NB4 (cell line): ENCODE measurements around the gene ATRNL1.

Source experiments
- DNase-seq: peaks from one replicate; pipeline ENCODE4 v3.0.0; 2010; ENCODE audit warnings: low read depth
- H3K4me3 ChIP-seq: one replicate; pipeline ENCODE4 v1.5.1; 2011; ENCODE audit warnings: mild to moderate bottlenecking, low read depth, low read length, moderate library complexity
- CTCF ChIP-seq: IDR thresholded peaks from one replicate; pipeline ENCODE4 v1.5.1; 2012; ENCODE audit warnings: low read depth, low read length
- MAX ChIP-seq: IDR thresholded peaks from 2 replicates; pipeline ENCODE4 v1.6.1; 2011; ENCODE audit warnings: low read depth, low read length
- MYC ChIP-seq: IDR thresholded peaks from 2 replicates; pipeline ENCODE4 v1.6.1; 2011; ENCODE audit warnings: low read depth, low read length
- POLR2A ChIP-seq: IDR thresholded peaks from 2 replicates; pipeline ENCODE4 v1.6.1; 2011; ENCODE audit warnings: mild to moderate bottlenecking; ENCODE audit not compliant: insufficient read length; ENCODE audit errors: extremely low read depth

ATRNL1 gene

GRCh38 chr10:115914475-115914874 lies 821.3 kb downstream of the ATRNL1 start:
- no peak for DNase-seq
- H3K4me3 ChIP-seq = no peak overlapping the region
- TF ChIP-seq CTCF = no peak
- no peak for TF ChIP-seq POLR2A
- no peak for TF ChIP-seq MYC
- TF ChIP-seq MAX = no peak

DNA sequence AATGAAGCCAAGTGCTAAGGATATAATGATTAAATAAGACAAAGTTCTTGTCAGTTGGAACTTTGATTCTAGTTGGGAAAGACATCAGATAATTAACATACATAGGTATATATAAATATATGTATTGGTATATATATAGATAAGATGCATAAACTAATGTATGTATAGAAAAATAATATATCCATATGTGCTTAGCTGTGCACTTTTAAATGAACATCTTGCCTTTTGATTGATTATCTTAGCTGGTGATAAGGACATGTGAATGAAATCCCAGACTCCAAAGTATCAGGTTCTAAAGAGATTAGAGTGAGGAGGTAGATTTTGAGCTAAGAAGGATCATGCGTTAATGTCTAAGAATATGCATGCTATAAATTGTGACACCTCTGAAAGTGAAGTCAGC lies 822.3 kb downstream of the ATRNL1 start:
- H3K4me3 ChIP-seq = no peak overlapping the region
- TF ChIP-seq CTCF = no peak
- TF ChIP-seq POLR2A = no peak
- no peak for TF ChIP-seq MYC
- TF ChIP-seq MAX = no peak
- DNase-seq = no peak

- no peak for TF ChIP-seq MYC
- no peak for DNase-seq
- no peak overlapping the region for H3K4me3 ChIP-seq
These were observed 825.6 kb downstream of the ATRNL1 start for GRCh38 chr10:115918812-115919211.

GRCh38 chr10:115921795-115922194 lies 828.6 kb downstream of the ATRNL1 start:
- DNase-seq = no peak
- TF ChIP-seq POLR2A = no peak
- TF ChIP-seq MAX = no peak
- no peak for TF ChIP-seq MYC
- no peak for TF ChIP-seq CTCF
- no peak overlapping the region for H3K4me3 ChIP-seq

DNA sequence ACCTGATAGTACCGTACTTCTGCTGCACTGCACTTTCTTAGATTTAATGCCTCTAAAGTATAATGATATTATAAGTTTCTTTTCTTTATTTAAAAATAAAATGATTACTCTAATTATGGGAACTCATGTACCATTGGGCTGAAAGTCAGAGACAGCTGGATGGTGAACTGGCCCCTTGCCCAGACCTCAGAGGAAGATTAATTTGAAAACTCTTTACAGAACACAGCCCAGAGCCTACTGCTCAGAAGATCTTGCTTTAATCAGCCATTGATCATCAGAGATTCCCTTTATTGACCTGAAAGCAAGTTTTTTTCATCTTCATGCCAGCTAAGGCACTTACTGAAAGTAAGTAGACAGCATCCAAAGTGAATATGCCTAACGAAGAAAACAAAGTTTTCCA lies 838.1 kb downstream of the ATRNL1 start:
- DNase-seq = no peak
- no peak overlapping the region for H3K4me3 ChIP-seq
- TF ChIP-seq CTCF (no peak), MAX (no peak), POLR2A (no peak)

GRCh38 chr10:115932099-115932498 lies 838.9 kb downstream of the ATRNL1 start:
- DNase-seq = no peak
- no peak for TF ChIP-seq MYC
- no peak for TF ChIP-seq CTCF
- no peak for TF ChIP-seq MAX
- TF ChIP-seq POLR2A = no peak
- no peak overlapping the region for H3K4me3 ChIP-seq

DNA sequence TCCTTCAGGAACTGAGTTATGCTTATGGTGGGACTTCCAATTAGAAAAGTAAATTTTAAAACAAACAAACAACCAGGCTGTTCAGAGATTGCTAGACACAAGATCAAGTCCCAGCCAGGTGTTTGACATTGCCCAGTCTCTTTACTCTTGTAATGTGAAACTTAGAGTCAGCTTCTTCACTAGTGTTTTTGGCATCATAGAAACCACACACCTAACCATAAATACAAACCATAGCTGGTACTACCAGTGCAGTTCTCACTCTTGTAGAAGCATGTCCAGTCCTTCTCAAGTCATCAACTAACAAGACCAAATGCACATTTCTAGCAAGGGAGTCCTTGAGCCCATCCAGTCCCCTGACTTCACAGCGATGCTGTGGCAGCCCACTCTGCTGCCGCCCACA lies 839.9 kb downstream of the ATRNL1 start:
- no peak for DNase-seq
- H3K4me3 ChIP-seq = no peak overlapping the region

More for the DNA sequence above, 839.9 kb downstream of the ATRNL1 start:
- TF ChIP-seq POLR2A = no peak
- TF ChIP-seq MYC = no peak
- TF ChIP-seq CTCF = no peak
- no peak for TF ChIP-seq MAX
